GM12878 (cell line): Measurements from ENCODE around the gene LINGO1. TPM values are rescaled to one million over a fixed set of nuclear protein-coding genes. Genes with fewer than 3 reads are reported as not detected.

Source experiments
- ATAC-seq: fragments of 200-7000 bp; cut with Tn5 transposase; 3 replicates; pipeline ENCODE4 v1.9.1; 2020; ENCODE audit warnings: mild to moderate bottlenecking, moderate library complexity
- BruUV-seq: library from RNA; stranded (reverse); fragments of 400-500 nt; replicated peaks from 2 replicates; lab custom pipeline; 2021; lab: Mats Ljungman, UMichigan
- CTCF ChIA-PET: fragments of 300-600 bp; sonication (Branson Sonifier 250); formaldehyde crosslinking; extraction: SDS; loops from one replicate; lab custom pipeline; 2021; ENCODE audit warnings: inconsistent platforms; lab: Yijun Ruan, JAX
- POLR2A ChIA-PET: fragments of 350-600 bp; formaldehyde crosslinking; extraction: SDS; loops from one replicate; lab custom pipeline; 2021; ENCODE audit warnings: inconsistent platforms; lab: Charles Lee
- RAD21 ChIA-PET: fragments of 300-600 bp; sonication (Branson Sonifier 250); formaldehyde crosslinking; loops from one replicate; lab custom pipeline; 2023; ENCODE audit warnings: antibody characterized with exemption; ENCODE audit not compliant: unreplicated experiment; lab: Charles Lee
- SMC1A ChIA-PET: fragments of 300-600 bp; sonication (Branson Sonifier 250); formaldehyde crosslinking; loops from one replicate; lab custom pipeline; 2023; ENCODE audit not compliant: unreplicated experiment, uncharacterized antibody; lab: Charles Lee
- DNase-seq: peaks from one replicate; pipeline ENCODE4 v3.0.0-alpha.2; 2011; ENCODE audit warnings: low read depth, low spot score
- FAIRE-seq: peaks from 3 replicates; lab custom pipeline; 2011; peaks lifted over from hg19 to GRCh38; lab: Jason Lieb, UNC
- H2AFZ ChIP-seq: 2 replicates; pipeline ENCODE4 v1.6.0; 2011; ENCODE audit warnings: low read depth, low read length, control low read depth; ENCODE audit not compliant: control insufficient read depth
- H3K27ac ChIP-seq: 2 replicates; pipeline ENCODE4 v1.5.1; 2011; ENCODE audit warnings: control low read depth; ENCODE audit not compliant: control insufficient read depth, insufficient read depth
- H3K27me3 ChIP-seq, 2 experiments: replicated peaks in 1 of 2; 2 replicates each; pipeline versions ENCODE4 v1.6.0 to v1.6.1; 2011; ENCODE audit warnings: low read length in 1 of 2; ENCODE audit not compliant: control insufficient read depth in 2 of 2, insufficient read depth in 2 of 2
- H3K36me3 ChIP-seq, 2 experiments: 2 replicates each; pipeline ENCODE4 v1.5.1; 2011; ENCODE audit warnings: low read length in 1 of 2; ENCODE audit not compliant: control insufficient read depth in 2 of 2, insufficient read depth in 2 of 2
- H3K4me1 ChIP-seq: 2 replicates; pipeline ENCODE4 v1.6.1; 2011; ENCODE audit warnings: mild to moderate bottlenecking, low read length, moderate library complexity, mixed read lengths; ENCODE audit not compliant: control insufficient read depth, insufficient read depth
- H3K4me2 ChIP-seq: 2 replicates; pipeline ENCODE4 v1.6.0; 2011; ENCODE audit warnings: control low read depth; ENCODE audit not compliant: control insufficient read depth, insufficient read depth
- H3K4me3 ChIP-seq: fragments of 200-600 bp; sonication (generic); 2 replicates; pipeline ENCODE4 v1.5.1; 2016
- H3K79me2 ChIP-seq: 2 replicates; pipeline ENCODE4 v1.6.0; 2011; ENCODE audit warnings: low read length; ENCODE audit not compliant: control insufficient read depth, insufficient read depth
- H3K9ac ChIP-seq: 2 replicates; pipeline ENCODE4 v1.8.0; 2011; ENCODE audit warnings: low read length, control low read depth, mixed read lengths; ENCODE audit not compliant: control insufficient read depth, insufficient read depth
- H3K9me3 ChIP-seq: replicated peaks from 3 replicates; pipeline ENCODE4 v1.5.1; 2011; ENCODE audit warnings: mild to moderate bottlenecking, low read length; ENCODE audit not compliant: control insufficient read depth, insufficient read depth
- H4K20me1 ChIP-seq: 2 replicates; pipeline ENCODE4 v1.6.0; 2011; ENCODE audit not compliant: control insufficient read depth, insufficient read depth
- BACH1 ChIP-seq: fragments of 450-650 bp; IDR thresholded peaks from 2 replicates; pipeline ENCODE4 v1.6.1; 2017; ENCODE audit warnings: mild to moderate bottlenecking, borderline replicate concordance
- CEBPB ChIP-seq, 2 experiments: fragments of 150-350 bp in 1 of 2; IDR thresholded peaks; 2 replicates each; pipeline ENCODE4 v1.6.1; 2012 to 2014; ENCODE audit warnings: low read depth in 2 of 2, low read length in 2 of 2, borderline replicate concordance in 1 of 2, inconsistent platforms in 1 of 2
- CHD1 ChIP-seq: IDR thresholded peaks from 2 replicates; pipeline ENCODE4 v1.6.1; 2012; ENCODE audit warnings: low read depth, low read length, improper control_type of control experiment
- CHD2 ChIP-seq: IDR thresholded peaks from 2 replicates; pipeline ENCODE4 v1.6.1; 2011; ENCODE audit warnings: low read depth, low read length, improper control_type of control experiment, borderline replicate concordance
- CHD4 ChIP-seq: fragments of 200-600 bp; sonication (generic); IDR thresholded peaks from 2 replicates; pipeline ENCODE4 v1.6.1; 2016; ENCODE audit warnings: mild to moderate bottlenecking
- FOS ChIP-seq: IDR thresholded peaks from 3 replicates; pipeline ENCODE4 v1.6.1; 2011; ENCODE audit warnings: borderline replicate concordance; ENCODE audit not compliant: insufficient read length; ENCODE audit errors: extremely low read depth
- HCFC1 ChIP-seq: fragments of 150-350 bp; IDR thresholded peaks from 2 replicates; pipeline ENCODE4 v1.6.1; 2014; ENCODE audit warnings: low read length
- HDAC6 ChIP-seq: fragments of 200-600 bp; sonication (generic); IDR thresholded peaks from one replicate; pipeline ENCODE4 v1.8.0; 2017; ENCODE audit warnings: antibody characterized with exemption; ENCODE audit not compliant: unreplicated experiment
- KDM1A ChIP-seq: fragments of 200-600 bp; sonication (generic); IDR thresholded peaks from 2 replicates; pipeline ENCODE4 v1.6.1; 2016; ENCODE audit warnings: borderline replicate concordance
- MLLT1 ChIP-seq: fragments of 450-650 bp; IDR thresholded peaks from 2 replicates; pipeline ENCODE4 v1.6.1; 2016; ENCODE audit warnings: mild to moderate bottlenecking
- RB1 ChIP-seq: fragments of 450-650 bp; formaldehyde crosslinking; IDR thresholded peaks from 2 replicates; pipeline ENCODE4 v1.6.1; 2017; ENCODE audit warnings: mild to moderate bottlenecking, borderline replicate concordance
- SP1 ChIP-seq: IDR thresholded peaks from one replicate; pipeline ENCODE4 v1.6.1; 2011; ENCODE audit warnings: low read depth, low read length
- SUZ12 ChIP-seq: fragments of 200-600 bp; sonication (generic); IDR thresholded peaks from one replicate; pipeline ENCODE4 v1.6.1; 2018; ENCODE audit warnings: antibody characterized with exemption, mild to moderate bottlenecking; ENCODE audit not compliant: unreplicated experiment
- ZBTB33 ChIP-seq: fragments of 450-650 bp; IDR thresholded peaks from 2 replicates; pipeline ENCODE4 v1.6.1; 2017; ENCODE audit warnings: mild to moderate bottlenecking
- ZNF24 ChIP-seq: fragments of 450-650 bp; IDR thresholded peaks from 2 replicates; pipeline ENCODE4 v1.6.1; 2017; ENCODE audit warnings: antibody characterized with exemption, mild to moderate bottlenecking
- WGBS: methylation state at CpG from one replicate; pipeline ENCODE4 v1.1.6; 2016; ENCODE audit warnings: low lambda C conversion rate; ENCODE audit not compliant: insufficient replicate concordance, insufficient coverage; ENCODE audit errors: missing lambda C conversion rate; 5-methylcytosine and 5-hydroxymethylcytosine counted together
- in situ Hi-C: fragments of 300-500 bp; cut with MboI; formaldehyde crosslinking; loops from 9 replicates; pipeline ENCODE4 v1.14.3; 2018; ENCODE audit warnings: mixed read lengths
- intact Hi-C: fragments of 100-400 bp; cut with micrococcal nuclease; formaldehyde crosslinking; loops from one replicate; pipeline ENCODE4 v1.14.2; 2022; ENCODE audit not compliant: unreplicated experiment
- polyA plus RNA-seq, 11 experiments: library from polyadenylated mRNA; depleted of rRNA in 4 of 11; unstranded in 6 of 11; stranded (reverse) in 5 of 11; fragments of >200 nt; fragmentation: Nextera tagmentation in 4 of 11; fragmentation: Illumina TruSeq in 1 of 11; extraction: Ambion mirVana in 4 of 11; extraction: Trizol in 1 of 11; gene quantifications; 1 replicate in 1 of 11; 2 replicates in 10 of 11; pipeline versions ENCODE4 v1.2.1 to v1.2.3, GENCODE V29; 2011 to 2016; ENCODE audit warnings: inconsistent platforms in 2 of 11, missing spikeins in 2 of 11, low read depth in 1 of 11
- total RNA-seq, 4 experiments: library from RNA; depleted of rRNA in 3 of 4; stranded (reverse); fragments of >200 nt in 3 of 4; fragmentation: Illumina TruSeq in 1 of 4; extraction: Trizol in 1 of 4; gene quantifications; 2 replicates each; pipeline versions ENCODE4 v1.2.1 to v1.2.3, GENCODE V29; 2013 to 2021

LINGO1 gene
- total and polyA plus RNA-seq, 10 of the 15 experiments (the other 5 are each of a cell fraction or from before 2014, with no cell fraction given), result 0.04 to 3.9 (median 0.17) TPM; not detected in 6

GRCh38 chr15:77576538-77576937 lies 56.2 kb downstream of the LINGO1 start:
- Histone ChIP-seq H3K4me2 (no peak overlapping the region), H3K36me3 (no peaks in the 10 kb centered on the region), H4K20me1 (no peaks in the 10 kb centered on the region), H3K9me3 (no peaks in the 10 kb centered on the region), H2AFZ (no peak overlapping the region), H3K27me3 (peaks cover 0 to 2% of the 10 kb centered on the region in 2 experiments; a peak in 3 of 4 replicates), H3K9ac (no peak overlapping the region), H3K27ac (no peak overlapping the region), H3K79me2 (no peaks in the 10 kb centered on the region), H3K4me1 (no peaks in the 10 kb centered on the region), H3K4me3 (no peak overlapping the region)
- 0% methylated on average over 1 of the region's 1 CpG for WGBS
- no peak for TF ChIP-seq ZNF24
- TF ChIP-seq SP1, result no peak
- TF ChIP-seq CHD4, result no peak
- TF ChIP-seq KDM1A, result no peak
- no peak for FAIRE-seq
- POLR2A ChIA-PET, result no interaction called here
- DNase-seq, result no peak
- SMC1A ChIA-PET, result no interaction called here
- in situ Hi-C loops, result no loop called here
- intact Hi-C loops, result no loop called here
- CTCF ChIA-PET, result no interaction called here
- RAD21 ChIA-PET, result no interaction called here
- ATAC-seq, result no peak
- no TSS peak for BruUV-seq

- Histone ChIP-seq H3K36me3 (no peaks in the 10 kb centered on the region), H2AFZ (no peak overlapping the region), H4K20me1 (no peaks in the 10 kb centered on the region), H3K27ac (no peak overlapping the region), H3K4me1 (no peaks in the 10 kb centered on the region), H3K27me3 (peaks cover 0 to 2% of the 10 kb centered on the region in 2 experiments; a peak in 3 of 4 replicates), H3K79me2 (no peaks in the 10 kb centered on the region), H3K4me3 (no peak overlapping the region), H3K4me2 (no peak overlapping the region), H3K9me3 (no peaks in the 10 kb centered on the region), H3K9ac (no peak overlapping the region)
- POLR2A ChIA-PET, result no interaction called here
- DNase-seq, result no peak
- no peak for ATAC-seq
- in situ Hi-C loops, result no loop called here
- WGBS, result 21% methylated on average over 14 of the region's 14 CpGs
- intact Hi-C loops, result no loop called here
- SMC1A ChIA-PET, result no interaction called here
- CTCF ChIA-PET, result interaction anchor here (0.5 to 1.3 kb wide), 2 partner anchors 9 to 67 kb away, joined by 3 read pairs; no protein-coding TSS in a partner anchor
- no peak for FAIRE-seq
- BruUV-seq, result no TSS peak
- RAD21 ChIA-PET, result no interaction called here
- TF ChIP-seq BACH1 (no peak), SUZ12 (no peak), FOS (no peak), RB1 (no peak), MLLT1 (no peak), HDAC6 (no peak), CHD1 (no peak), ZBTB33 (no peak), HCFC1 (no peak), CHD2 (no peak), CEBPB (IDR thresholded peaks at IDR 0.05; ENCODE audit: borderline replicate concordance in 1 of 2, low read depth in 2 of 2, low read length in 2 of 2) (no peak)
Measured at GRCh38 chr15:77575203-77575934, 57.3 kb downstream of the LINGO1 start.
